OCI-LY7 (cell line): ENCODE results near the gene DNMT3A. TPM values are rescaled to one million over a fixed set of nuclear protein-coding genes. Genes with fewer than 3 reads are reported as not detected.

Experiments used
- BruUV-seq: library from RNA; stranded (reverse); fragments of 400-500 nt; replicated peaks from 2 replicates; lab custom pipeline; 2021; lab: Mats Ljungman, UMichigan
- CTCF ChIA-PET: fragments of 300-600 bp; sonication (Branson Sonifier 250); formaldehyde crosslinking; loops from one replicate; lab custom pipeline; 2022; ENCODE audit warnings: antibody characterized with exemption; ENCODE audit not compliant: unreplicated experiment; lab: Charles Lee
- POLR2A ChIA-PET: fragments of 300-600 bp; sonication (Branson Sonifier 250); formaldehyde crosslinking; loops from one replicate; lab custom pipeline; 2022; ENCODE audit warnings: antibody characterized with exemption; lab: Charles Lee
- DNase-seq: peaks from one replicate; pipeline ENCODE4 v3.0.0-alpha.2; 2015; ENCODE audit warnings: low spot score
- H2AFZ ChIP-seq: fragments of 200-600 bp; sonication (generic), shearing (Covaris generic); 2 replicates; pipeline ENCODE4 v1.6.1; 2014; ENCODE audit warnings: mild to moderate bottlenecking, antibody characterized with exemption, low read length, moderate library complexity
- H3K27ac ChIP-seq: fragments of 200-600 bp; sonication (generic); 2 replicates; pipeline ENCODE4 v1.5.1; 2014; ENCODE audit warnings: mixed run types, low read depth, mild to moderate bottlenecking, moderate library complexity, low read length, inconsistent platforms; ENCODE audit not compliant: poor library complexity, severe bottlenecking
- H3K36me3 ChIP-seq: fragments of 200-600 bp; sonication (generic); 2 replicates; pipeline ENCODE4 v1.6.1; 2014; ENCODE audit warnings: mild to moderate bottlenecking, antibody characterized with exemption, low read length, moderate library complexity, mixed read lengths; ENCODE audit not compliant: insufficient read depth
- H3K4me1 ChIP-seq: fragments of 200-600 bp; sonication (generic); 2 replicates; pipeline ENCODE4 v1.5.1; 2014; ENCODE audit warnings: mild to moderate bottlenecking, low read length; ENCODE audit not compliant: insufficient read depth, poor library complexity, severe bottlenecking
- H3K4me2 ChIP-seq: fragments of 200-600 bp; sonication (generic); 2 replicates; pipeline ENCODE4 v1.6.1; 2014; ENCODE audit warnings: mild to moderate bottlenecking, low read length
- H3K4me3 ChIP-seq: fragments of 200-600 bp; sonication (generic); 2 replicates; pipeline ENCODE4 v1.5.1; 2014; ENCODE audit warnings: mild to moderate bottlenecking, low read depth, low read length; ENCODE audit not compliant: poor library complexity, severe bottlenecking
- H3K79me2 ChIP-seq: fragments of 200-600 bp; sonication (generic); 2 replicates; pipeline ENCODE4 v1.6.1; 2016; ENCODE audit warnings: low read depth, mild to moderate bottlenecking, low read length, moderate library complexity, mixed read lengths; ENCODE audit not compliant: insufficient read depth
- H3K9me2 ChIP-seq: fragments of 200-600 bp; sonication (generic); 2 replicates; pipeline ENCODE4 v1.6.1; 2016; ENCODE audit warnings: mild to moderate bottlenecking, low read length, mixed read lengths; ENCODE audit not compliant: insufficient read depth
- H3K9me3 ChIP-seq: fragments of 200-600 bp; sonication (generic); 2 replicates; pipeline ENCODE4 v1.6.1; 2014; ENCODE audit warnings: mild to moderate bottlenecking, mixed run types, low read length, mixed read lengths
- H4K20me1 ChIP-seq: fragments of 200-600 bp; sonication (generic); 2 replicates; pipeline ENCODE4 v1.6.1; 2014; ENCODE audit warnings: mild to moderate bottlenecking, antibody characterized with exemption, low read length, moderate library complexity, mixed read lengths; ENCODE audit not compliant: insufficient read depth
- EZH2phosphoT487 ChIP-seq: fragments of 200-600 bp; sonication (generic); IDR thresholded peaks from 2 replicates; pipeline ENCODE4 v1.6.1; 2018; ENCODE audit warnings: low read depth, borderline replicate concordance, mild to moderate bottlenecking, mixed run types, antibody characterized with exemption, low read length, moderate library complexity, mixed read lengths
- intact Hi-C: fragments of 100-400 bp; cut with micrococcal nuclease; formaldehyde crosslinking; loops from one replicate; pipeline ENCODE4 v1.10.0; 2022; ENCODE audit not compliant: unreplicated experiment
- total RNA-seq, 2 experiments: library from RNA; depleted of rRNA in 1 of 2; stranded (reverse); fragments of >200 nt in 1 of 2; shearing (Covaris generic) in 1 of 2; gene quantifications; 2 replicates each; pipeline ENCODE4 v1.2.3, GENCODE V29; 2014 to 2022
- TF ChIP-seq, protein P1 (sequence below): fragments of 200-600 bp; sonication (generic); conservative IDR thresholded peaks from 2 replicates; pipeline ENCODE4 v1.5.1; 2014; ENCODE audit warnings: mild to moderate bottlenecking, antibody characterized with exemption, low read length, moderate library complexity, mixed read lengths

Gene DNMT3A
- total RNA-seq, 2 experiments from 2014 or later = 2.8 to 7.3 TPM

- Histone ChIP-seq H3K9me2 (no peaks in the 10 kb centered on the region), H3K4me3 (peak overlapping the region; percentile 58), H3K27ac (peak overlapping the region; percentile 65), H3K4me2 (peak overlapping the region; percentile 68), H2AFZ (peak overlapping the region; percentile 86), H3K4me1 (peaks cover 24% of the 10 kb centered on the region), H4K20me1 (no peaks in the 10 kb centered on the region), H3K9me3 (no peaks in the 10 kb centered on the region), H3K79me2 (no peaks in the 10 kb centered on the region), H3K36me3 (no peaks in the 10 kb centered on the region)
- ChIA-PET POLR2A (interaction anchor here (0.5 to 1.5 kb wide), 10 partner anchors 9 to 271 kb away, joined by 3 to 7 read pairs (median 4); no protein-coding TSS in a partner anchor), CTCF (interaction anchor here (0.7 to 1.0 kb wide), 3 partner anchors 15 to 59 kb away, joined by 3 read pairs; no protein-coding TSS in a partner anchor)
- intact Hi-C loops = no loop called here
- BruUV-seq = no TSS peak
- TF ChIP-seq EZH2phosphoT487 = no peak
- TF ChIP-seq, protein P1, sequence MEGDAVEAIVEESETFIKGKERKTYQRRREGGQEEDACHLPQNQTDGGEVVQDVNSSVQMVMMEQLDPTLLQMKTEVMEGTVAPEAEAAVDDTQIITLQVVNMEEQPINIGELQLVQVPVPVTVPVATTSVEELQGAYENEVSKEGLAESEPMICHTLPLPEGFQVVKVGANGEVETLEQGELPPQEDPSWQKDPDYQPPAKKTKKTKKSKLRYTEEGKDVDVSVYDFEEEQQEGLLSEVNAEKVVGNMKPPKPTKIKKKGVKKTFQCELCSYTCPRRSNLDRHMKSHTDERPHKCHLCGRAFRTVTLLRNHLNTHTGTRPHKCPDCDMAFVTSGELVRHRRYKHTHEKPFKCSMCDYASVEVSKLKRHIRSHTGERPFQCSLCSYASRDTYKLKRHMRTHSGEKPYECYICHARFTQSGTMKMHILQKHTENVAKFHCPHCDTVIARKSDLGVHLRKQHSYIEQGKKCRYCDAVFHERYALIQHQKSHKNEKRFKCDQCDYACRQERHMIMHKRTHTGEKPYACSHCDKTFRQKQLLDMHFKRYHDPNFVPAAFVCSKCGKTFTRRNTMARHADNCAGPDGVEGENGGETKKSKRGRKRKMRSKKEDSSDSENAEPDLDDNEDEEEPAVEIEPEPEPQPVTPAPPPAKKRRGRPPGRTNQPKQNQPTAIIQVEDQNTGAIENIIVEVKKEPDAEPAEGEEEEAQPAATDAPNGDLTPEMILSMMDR = no peak
- DNase-seq = peak; percentile 88
These were observed 46.9 kb downstream of the DNMT3A start for GRCh38 chr2:25294573-25295462.

- Histone ChIP-seq H3K9me2 (no peaks in the 10 kb centered on the region), H3K79me2 (no peaks in the 10 kb centered on the region), H3K4me2 (peak overlapping the region; percentile 68), H3K36me3 (no peaks in the 10 kb centered on the region), H2AFZ (peak overlapping the region; percentile 86), H3K4me1 (peaks cover 24% of the 10 kb centered on the region), H4K20me1 (no peaks in the 10 kb centered on the region), H3K4me3 (peak overlapping the region; percentile 58), H3K9me3 (no peaks in the 10 kb centered on the region), H3K27ac (peak overlapping the region; percentile 65)
- POLR2A ChIA-PET = interaction anchor here (0.5 to 1.3 kb wide), 6 partner anchors 8 to 272 kb away, joined by 3 to 7 read pairs (median 4); no protein-coding TSS in a partner anchor
- CTCF ChIA-PET = interaction anchor here (1.0 kb wide), 1 partner anchor 21 kb away, joined by 3 read pairs; no protein-coding TSS in a partner anchor
- BruUV-seq = no TSS peak
- intact Hi-C loops = no loop called here
- DNase-seq = no peak
- TF ChIP-seq EZH2phosphoT487 = no peak
- TF ChIP-seq, protein P1 = 0 out of 2 replicates have a peak, but pooled peaks have one; percentile 22
These were observed 47.7 kb downstream of the DNMT3A start for GRCh38 chr2:25293958-25294562.
